HG02840 (cell line): ENCODE measurements around the gene TDO2.
"Not testable (repeated sequence)": the region's sequence is repeated elsewhere in the genome, so short reads cannot be mapped to it uniquely, and the experiment has no call there.

Experiments
- ATAC-seq: cut with Tn5 transposase; IDR thresholded peaks from one replicate; pipeline ENCODE4 v1.9.1; 2021; ENCODE audit warnings: mild to moderate bottlenecking, moderate library complexity, moderate number of reproducible peaks; ENCODE audit not compliant: unreplicated experiment, low FRiP score

The TDO2 gene

DNA sequence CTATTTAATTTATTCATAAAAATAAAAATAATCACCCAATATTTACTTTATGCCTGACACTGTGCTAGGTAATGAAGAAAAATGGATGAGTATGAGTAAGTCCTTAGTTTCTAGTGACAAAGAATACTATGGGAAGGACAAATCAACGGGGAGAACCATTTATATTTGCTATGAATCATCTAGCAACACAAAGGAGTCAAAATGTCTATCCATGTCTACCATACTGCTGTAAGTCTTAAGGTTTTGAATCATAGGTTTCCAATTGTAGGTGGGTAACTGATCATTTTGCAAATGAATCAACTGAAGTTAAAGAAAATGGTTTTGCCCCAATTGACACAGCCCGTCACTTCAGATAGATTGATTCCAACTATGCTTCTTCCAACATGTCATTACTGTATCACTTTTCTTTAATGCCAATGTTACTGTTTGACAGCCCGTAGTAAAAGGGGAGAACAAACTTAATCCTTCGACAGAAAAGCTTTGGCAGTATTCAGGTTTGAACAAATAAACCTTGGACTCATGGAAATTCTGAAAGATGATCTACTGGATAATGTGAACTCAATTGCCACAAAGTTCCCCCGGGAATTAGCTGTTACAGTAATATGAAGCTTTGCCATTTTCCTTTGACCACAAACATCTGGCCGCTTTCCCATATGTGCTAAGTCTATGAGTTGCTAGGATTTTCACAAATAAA lies 3.2 kb downstream of the TDO2 start:
- no peak for ATAC-seq

DNA sequence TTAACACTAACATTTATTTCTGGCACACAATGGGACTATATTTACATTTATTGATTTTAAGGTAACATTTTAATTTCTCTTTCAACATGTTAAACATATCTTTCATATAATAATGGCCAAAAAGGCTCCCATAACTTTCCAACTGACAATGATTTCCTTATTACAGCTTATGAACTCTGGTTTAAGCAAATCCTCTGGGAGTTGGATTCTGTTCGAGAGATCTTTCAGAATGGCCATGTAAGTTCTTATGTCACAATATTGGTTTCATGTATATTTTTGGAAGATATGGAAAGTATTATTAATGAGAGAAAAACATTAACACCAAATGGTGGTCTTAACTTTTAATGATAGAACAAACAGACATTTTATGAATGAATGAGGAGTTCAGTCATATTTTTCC lies 4.1 kb downstream of the TDO2 start:
- ATAC-seq: no peak

DNA sequence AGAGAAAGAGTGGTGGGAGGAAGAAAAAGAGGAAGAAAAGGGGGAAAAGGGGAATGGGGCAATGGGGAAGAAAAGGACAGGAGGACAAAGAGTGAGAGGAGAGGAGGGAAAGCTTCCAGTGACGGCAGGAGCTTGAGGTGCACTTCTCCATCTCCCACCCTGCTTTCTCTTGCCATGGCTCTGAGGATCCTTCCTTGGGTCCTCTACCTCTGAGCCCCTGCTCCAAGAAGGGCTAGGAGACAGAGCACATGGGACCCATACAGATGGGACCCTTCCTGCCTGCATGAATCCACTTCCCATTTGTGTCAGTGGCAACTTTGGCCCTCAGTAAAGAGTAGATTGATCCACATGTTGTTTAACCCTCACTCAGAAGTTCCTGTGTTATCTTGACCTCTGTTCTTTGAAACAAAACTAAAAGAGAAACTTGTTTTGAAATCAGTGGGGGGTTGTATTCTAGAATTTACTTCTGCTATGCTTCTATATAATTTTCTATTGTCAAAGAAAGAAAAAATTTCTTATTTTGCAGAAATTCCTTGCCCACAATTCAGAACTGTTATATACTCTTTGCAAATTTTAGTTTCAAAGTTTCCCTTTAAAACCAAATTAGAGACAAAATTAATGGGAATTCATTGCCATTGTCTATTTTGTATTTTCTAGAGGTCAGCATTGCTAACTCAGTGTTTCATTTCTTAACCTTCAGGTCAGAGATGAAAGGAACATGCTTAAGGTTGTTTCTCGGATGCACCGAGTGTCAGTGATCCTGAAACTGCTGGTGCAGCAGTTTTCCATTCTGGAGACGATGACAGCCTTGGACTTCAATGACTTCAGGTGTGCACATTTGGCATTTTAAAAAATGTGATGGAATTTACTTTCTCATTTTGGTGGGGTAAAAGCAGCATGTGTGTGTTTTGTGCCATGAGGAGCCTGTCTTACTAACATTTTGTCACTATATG lies 5.0 kb downstream of the TDO2 start:
- no peak for ATAC-seq

DNA sequence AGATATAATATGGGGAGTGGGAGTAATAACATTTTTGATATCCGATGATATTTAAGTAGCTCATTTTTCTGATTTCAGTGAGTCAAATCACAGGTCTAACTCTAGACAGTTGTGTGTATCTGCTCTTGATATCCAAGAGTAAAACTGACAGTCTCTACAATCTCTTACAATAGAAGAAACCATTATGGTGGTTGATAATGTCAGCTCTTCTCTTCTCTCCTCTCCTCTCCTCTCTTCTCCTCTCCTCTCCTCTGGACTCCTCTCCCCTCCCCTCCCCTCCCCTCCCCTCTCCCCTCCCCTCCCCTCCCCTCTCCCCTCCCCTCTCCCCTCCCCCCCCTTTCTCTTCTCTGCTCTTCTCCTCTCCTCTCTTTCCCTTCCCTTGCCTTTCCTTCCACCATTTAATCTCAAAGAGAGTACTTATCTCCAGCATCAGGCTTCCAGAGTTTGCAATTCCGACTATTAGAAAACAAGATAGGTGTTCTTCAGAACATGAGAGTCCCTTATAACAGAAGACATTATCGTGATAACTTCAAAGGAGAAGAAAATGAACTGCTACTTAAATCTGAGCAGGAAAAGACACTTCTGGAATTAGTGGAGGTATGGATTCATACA lies 6.2 kb downstream of the TDO2 start:
- ATAC-seq: no peak

DNA sequence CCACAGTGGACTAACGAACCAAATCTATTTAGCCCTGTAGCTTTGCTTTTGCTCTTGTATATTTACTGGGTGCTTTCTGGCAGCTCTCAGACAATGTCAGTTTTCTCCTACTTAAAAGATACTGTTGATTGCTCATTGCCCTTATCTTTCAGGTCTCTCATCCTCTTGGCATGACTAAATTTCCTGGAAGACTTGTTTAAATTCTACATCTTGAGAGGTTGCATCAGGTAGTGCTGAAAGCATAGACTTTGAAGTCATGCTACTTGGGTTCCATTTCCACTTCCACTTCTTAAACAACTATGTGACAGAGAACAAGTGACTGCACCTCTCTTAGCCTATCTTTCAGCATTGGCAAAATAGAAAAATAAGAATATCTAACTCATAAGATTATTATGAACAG lies 8.4 kb downstream of the TDO2 start:
- ATAC-seq: no peak

DNA sequence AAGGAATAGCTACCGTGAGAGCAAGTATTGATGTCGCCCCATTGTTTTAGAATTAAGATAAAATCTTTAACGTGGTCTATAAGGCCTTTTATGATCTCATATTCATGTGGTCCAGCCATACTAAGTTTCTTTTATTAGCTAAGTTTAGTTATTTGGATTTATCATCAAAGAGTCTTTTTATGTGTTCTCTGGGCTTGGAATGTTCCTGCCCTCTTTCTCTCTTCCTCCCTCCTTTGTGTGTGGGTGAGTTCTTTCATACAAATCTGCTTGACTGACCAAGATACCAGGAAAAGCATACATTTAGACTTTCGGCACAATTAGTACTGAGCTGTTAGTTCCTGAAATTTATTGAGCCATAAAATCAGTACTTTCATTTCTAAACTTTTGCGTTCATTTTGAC lies 11.3 kb downstream of the TDO2 start:
- ATAC-seq: no peak

DNA sequence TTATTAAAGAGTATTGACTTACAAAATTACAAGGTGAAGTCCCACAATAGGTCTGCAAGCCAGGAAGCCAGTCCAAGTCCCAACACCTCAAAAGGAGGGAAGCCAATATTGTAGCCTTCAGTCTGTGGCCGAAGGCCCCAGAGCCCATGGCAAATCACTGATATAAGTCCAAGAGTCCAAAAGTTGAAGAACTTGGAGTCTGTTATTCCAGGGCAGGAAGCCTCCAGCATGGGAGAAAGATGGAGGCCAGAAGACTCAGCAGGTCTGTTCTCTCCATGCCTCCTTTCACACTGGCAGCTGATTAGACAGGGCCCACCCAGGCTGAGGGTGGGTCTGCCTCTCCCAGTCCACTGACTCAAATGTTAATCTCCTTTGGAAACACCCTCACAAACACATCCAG lies 18.1 kb downstream of the TDO2 start:
- no peak for ATAC-seq

DNA sequence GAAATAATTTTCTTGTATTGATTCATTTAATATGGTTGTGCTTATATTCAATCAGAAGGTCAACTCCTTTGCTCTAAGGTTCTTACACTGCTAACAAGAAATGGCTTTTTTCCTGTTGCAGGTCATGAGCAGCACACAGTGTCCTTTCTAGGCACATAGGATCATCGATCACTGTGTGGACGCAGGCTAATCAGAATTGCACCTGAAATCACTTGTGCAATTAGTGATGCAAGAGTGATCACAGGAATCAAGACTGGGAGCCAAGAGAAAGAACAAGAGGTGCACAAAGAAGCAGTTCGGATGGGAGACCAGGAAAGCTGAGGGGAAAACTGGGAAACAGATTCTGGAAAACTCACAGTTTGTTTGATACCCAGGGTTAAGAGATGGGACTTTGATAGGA lies 21.1 kb downstream of the TDO2 start:
- no peak for ATAC-seq

DNA sequence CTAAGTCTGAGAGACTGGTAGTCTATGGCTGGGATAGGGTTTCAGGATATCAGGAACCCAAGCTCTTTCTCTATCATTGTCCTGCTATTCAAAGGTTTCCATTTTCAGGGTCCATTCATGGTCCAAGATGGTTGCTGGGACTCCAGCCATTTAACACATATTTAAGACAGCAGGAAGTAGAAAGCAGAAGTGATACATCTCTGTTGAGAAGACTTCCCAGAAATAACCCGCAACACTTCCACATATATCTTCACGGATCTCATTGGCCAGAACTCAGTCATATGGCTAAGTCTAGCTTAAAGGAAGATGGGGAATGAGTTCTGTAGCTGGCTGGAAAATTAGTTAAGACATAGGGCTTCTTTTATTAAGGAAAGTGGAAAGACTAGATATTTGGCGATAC lies 26.3 kb downstream of the TDO2 start:
- no peak for ATAC-seq

DNA sequence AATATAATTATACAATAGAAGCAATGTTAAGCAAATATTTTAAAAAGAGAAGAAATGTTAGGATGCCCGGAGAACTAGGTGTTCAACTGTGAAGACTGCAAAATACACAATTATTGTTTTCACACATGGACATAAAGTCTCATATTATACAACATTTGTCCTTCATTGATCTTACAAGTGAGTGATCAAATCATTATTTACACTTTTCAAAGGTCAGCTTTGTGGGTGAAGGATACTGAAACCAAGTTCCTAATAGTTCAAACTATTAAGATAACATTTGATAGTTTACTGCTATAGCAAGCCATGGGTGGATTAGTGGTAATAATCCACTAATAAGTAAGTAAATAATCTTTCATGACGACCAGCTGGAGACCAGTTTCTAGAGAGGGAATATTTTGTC lies 26.8 kb downstream of the TDO2 start:
- ATAC-seq: no peak

DNA sequence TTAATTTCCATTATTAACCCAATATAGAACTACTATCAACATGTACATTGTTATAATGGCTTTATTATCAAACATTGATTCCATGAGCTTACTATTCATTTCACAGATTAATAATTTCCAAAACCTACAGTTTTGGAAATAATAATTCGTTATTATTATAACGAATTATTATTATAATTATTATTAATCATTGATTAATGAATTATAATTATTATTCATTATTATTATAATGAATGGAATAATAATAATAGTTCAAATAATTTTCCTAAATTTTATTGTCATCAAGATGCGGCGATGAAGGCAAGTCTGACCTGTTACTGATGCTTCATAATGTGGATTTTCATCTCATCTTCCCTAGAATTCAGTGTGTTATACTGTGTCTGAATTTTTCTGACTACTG lies 28.1 kb downstream of the TDO2 start:
- no peak for ATAC-seq

DNA sequence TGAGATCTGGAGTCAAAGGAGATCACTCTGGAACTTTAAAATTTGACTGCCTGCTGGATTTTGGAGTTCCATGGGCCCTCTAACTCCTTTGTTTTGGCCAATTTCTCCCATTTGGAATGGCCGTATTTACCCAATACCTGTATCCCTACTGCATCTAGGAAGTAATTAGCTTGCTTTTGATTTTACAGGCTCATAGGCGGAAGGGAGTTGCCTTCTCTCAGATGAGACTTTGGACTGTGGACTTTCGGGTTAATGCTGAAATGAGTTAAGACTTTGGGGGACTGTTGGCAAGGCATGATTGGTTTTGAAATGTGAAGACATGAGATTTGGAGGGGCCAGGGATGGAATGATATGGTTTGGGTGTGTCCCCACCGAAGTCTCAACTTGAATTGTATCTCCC lies 31.1 kb downstream of the TDO2 start:
- ATAC-seq: not testable (repeated sequence)

DNA sequence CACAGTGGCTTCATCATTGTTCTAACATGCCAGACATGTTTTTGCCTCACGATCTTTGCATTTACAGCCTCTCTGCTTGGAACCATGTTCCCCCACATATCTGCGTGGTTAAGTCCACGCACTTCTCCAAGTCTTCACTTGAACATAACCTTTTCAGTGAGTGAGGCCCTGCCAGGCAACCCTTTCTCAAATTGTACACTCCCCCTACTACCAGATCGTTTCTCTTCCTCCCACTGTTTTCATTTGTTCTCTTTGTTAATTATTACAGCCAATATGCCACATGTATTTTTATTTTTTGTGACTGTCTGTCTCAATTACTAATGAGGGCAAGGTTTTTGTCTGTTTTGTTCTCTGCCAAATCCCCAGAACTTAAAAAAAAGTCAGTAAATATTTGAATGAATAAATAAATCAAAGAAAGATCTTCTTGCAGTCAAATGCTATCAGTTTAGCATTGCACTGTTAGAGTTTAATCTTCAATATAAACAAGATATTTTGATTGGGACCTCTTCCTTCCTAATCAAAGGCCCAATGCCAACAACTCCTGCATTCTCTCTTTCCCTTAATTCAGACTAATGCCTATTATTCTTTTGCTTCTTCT lies 32.0 kb downstream of the TDO2 start:
- ATAC-seq: no peak

DNA sequence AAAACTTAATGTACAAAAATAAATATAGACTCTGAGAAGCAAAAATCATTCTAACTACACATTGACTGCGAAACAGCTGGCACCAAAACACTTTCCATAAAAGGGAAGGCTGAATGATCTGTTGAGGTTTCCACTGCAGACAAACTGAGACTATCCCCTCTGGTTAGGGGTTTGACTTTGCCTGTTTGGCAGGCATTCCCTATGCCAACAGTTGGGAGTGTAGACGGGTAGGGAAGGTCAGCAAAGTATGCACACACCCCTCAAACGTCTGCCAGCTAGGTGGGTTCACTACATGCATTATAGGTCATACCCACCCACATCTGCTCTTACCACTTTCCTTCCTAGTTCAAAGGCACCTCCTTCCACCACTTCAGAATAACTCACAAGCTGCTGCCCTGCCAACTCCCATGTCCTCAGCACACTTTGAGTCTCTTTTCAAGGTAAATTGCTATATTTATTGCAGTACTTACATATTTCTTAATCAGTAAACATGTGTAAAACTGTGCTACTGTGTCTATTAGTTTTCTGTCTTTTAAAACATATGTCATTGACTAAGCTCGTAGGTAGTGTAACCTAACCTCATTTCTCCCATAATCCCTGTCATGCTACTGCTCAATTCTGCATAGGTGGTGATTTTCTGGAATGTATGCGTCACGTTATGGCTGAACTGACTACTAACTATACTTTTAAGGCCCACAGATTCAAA lies 37.7 kb downstream of the TDO2 start:
- ATAC-seq: no peak

DNA sequence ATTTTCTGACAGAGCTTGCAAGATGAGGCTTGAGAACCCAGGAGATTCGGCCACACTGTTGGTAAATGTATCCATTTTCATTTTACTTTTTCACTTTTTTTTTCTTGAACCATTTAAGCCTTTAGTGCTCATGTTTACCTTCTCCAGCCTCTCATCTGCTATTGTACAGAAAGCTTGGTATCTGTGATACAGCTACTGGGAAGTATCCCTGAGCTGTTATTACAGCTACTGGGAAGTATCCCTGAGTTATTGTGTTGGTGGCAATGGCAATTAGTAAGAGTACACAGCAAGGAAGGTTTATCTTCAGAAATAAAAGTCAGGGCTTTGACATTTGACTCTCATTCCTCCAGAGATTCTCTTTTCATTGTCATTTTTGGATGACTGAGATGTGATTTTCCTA lies 38.3 kb downstream of the TDO2 start:
- no peak for ATAC-seq

DNA sequence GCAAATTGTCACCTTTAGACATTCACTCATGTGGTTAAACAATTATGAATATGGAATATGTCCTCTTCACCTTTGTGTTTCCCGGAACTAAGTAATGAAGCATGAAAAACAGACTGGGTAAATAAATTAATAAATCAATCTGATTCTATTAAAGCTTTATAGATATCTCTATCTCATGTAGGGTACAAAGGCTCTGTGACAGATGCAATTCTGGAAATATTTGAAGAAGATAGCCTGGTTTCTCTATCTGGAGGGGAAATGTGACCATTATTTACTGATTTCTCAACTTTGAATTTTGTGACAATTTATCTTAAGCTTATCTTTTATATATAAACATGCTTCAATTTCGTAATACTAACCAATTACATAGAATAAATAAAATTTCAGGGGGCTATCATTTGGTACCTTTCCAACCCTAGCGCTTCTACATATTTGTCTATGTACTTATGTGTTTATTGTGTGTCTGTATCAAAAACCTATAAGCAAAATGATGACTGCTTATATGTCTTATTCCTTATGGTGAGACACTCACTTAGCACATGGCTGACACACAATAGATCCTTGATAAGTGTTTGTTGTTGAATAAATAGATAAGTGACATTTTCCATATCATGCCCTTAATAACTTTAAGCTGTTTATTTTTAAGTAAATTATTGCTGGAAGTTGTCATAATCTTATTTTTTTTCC lies 40.3 kb downstream of the TDO2 start:
- no peak for ATAC-seq

DNA sequence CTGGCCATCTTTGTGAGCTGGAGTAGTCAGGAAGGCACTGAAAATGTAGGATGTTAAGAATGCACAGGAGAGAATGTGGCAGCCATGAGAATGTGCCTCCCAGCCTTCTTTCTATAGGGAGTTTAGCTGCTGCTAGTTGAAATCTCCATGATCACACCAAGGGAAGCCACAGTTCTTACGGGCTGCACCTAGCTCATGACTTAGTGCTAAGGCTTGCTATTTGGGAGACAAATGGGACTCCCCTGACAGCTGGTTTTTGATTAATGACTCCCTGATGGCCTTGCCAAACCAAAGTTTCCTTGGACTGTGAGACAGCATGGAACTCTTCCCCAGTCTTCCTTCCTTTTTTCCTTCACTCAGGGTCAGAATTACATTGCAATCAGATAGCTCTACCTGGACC lies 41.0 kb downstream of the TDO2 start:
- ATAC-seq: no peak

DNA sequence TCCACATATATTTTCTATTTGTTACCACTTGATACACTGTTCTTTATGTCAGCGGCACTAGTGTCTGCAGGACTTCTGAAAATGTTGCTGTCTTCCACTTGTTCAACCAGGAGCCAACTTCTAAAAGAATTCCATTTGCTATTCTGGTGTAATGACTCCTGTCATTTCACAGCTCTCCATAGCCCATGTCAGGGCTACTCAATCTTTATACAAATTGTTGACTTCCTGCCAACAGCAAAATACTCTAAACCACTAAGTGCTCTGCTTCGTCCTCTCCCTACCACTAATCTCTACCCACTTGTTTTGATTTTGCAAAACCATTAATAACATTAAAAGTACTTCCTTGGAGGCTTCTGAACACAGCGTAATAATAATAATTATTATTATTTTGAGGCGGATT lies 43.0 kb downstream of the TDO2 start:
- no peak for ATAC-seq

DNA sequence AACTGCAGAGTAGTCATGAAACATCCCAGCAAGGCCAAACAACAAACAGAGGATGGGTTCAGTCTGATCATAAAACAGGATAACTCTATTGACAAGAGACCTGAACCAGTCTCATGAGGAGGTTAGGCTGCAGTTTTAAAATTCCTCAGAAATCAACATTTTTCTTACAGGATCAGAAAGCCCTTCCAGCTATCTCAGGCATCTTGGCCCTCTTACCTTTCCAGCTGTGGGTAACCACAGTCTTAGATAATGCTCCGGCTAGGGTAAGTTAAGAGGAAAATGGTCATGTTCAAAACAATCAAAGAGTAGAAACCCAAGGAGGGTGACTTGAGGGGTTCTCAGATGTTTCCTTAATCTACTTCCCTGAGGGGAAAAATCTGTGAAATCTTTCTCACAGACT lies 45.0 kb downstream of the TDO2 start:
- ATAC-seq: no peak

DNA sequence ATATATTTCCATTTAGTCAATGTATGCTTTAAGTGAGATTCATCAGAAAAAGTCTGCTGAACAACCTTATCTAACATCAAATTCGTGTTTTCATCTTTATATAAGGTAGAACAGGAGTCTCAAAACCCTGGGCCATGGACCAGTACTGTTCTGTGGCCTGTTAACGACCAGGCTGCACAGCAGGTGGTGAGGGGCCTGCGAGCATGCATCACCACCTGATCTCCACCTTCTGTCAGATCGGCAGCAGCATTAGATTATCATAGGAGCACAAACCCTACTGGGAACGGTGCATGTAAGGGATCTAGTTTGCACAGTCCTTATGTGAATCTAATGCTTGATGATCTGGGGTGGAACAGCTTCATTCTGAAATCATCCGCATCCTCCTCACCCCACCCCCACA lies 47.0 kb downstream of the TDO2 start:
- ATAC-seq: no peak
